CD4-positive, alpha-beta T cell treated with Interleukin-2 at 100 ng/mL for 4 hours (primary cell): ENCODE data around the gene GTF2H1.
"Not testable (repeated sequence)": the region's sequence is repeated elsewhere in the genome, so short reads cannot be mapped to it uniquely, and the experiment has no call there.

Experiments used
- DNase-seq: peaks from one replicate; pipeline ENCODE4 v3.0.0-alpha.2; 2020; ENCODE audit warnings: low spot score

GTF2H1 gene

GRCh38 chr11:18319914-18320313 is 2.5 kb upstream of the GTF2H1 start:
- no peak for DNase-seq

GRCh38 chr11:18320617-18321016 is 1.8 kb upstream of the GTF2H1 start:
- no peak for DNase-seq

GRCh38 chr11:18321578-18321968 is 794 bp upstream of the GTF2H1 start:
- DNase-seq = no peak

- DNase-seq = no peak
Observed at GRCh38 chr11:18322818-18323570, 627 bp downstream of the GTF2H1 start.

GRCh38 chr11:18323881-18324280 is 1.5 kb downstream of the GTF2H1 start:
- DNase-seq = not testable (repeated sequence)

- no peak for DNase-seq
Observed at GRCh38 chr11:18324381-18324780, 2.0 kb downstream of the GTF2H1 start.

- peak; percentile 26 for DNase-seq
Observed at GRCh38 chr11:18329196-18329870, 7.0 kb downstream of the GTF2H1 start.

- DNase-seq = no peak
Observed at GRCh38 chr11:18330921-18331320, 8.6 kb downstream of the GTF2H1 start.

GRCh38 chr11:18332302-18332701 is 9.9 kb downstream of the GTF2H1 start:
- peak; percentile 70 for DNase-seq

GRCh38 chr11:18332891-18333290 is 10.5 kb downstream of the GTF2H1 start:
- DNase-seq = peak; percentile 42

- no peak for DNase-seq
Observed at GRCh38 chr11:18347471-18348125, 25.2 kb downstream of the GTF2H1 start.

- DNase-seq = no peak
Observed at GRCh38 chr11:18352581-18352980, 30.2 kb downstream of the GTF2H1 start.

GRCh38 chr11:18358646-18359045 is 36.3 kb downstream of the GTF2H1 start:
- no peak for DNase-seq

GRCh38 chr11:18361154-18361553 is 38.8 kb downstream of the GTF2H1 start:
- DNase-seq = no peak

GRCh38 chr11:18364495-18365073 is 42.2 kb downstream of the GTF2H1 start:
- no peak for DNase-seq

- no peak for DNase-seq
Observed at GRCh38 chr11:18365741-18366140, 43.4 kb downstream of the GTF2H1 start.

- no peak for DNase-seq
Observed at GRCh38 chr11:18366286-18366685, 43.9 kb downstream of the GTF2H1 start.

- DNase-seq = no peak
Observed at GRCh38 chr11:18367431-18367830, 45.1 kb downstream of the GTF2H1 start.

GRCh38 chr11:18368221-18368620 is 45.9 kb downstream of the GTF2H1 start:
- DNase-seq = peak; percentile 7

- no peak for DNase-seq
Observed at GRCh38 chr11:18369398-18369797, 47.0 kb downstream of the GTF2H1 start.

- DNase-seq = no peak
Observed at GRCh38 chr11:18371279-18371678, 48.9 kb downstream of the GTF2H1 start.

- no peak for DNase-seq
Observed at GRCh38 chr11:18372201-18372600, 49.8 kb downstream of the GTF2H1 start.

GRCh38 chr11:18374956-18375355 is 52.6 kb downstream of the GTF2H1 start:
- DNase-seq = no peak
